Trophoblast cell (in vitro differentiated cells and primary cell): ENCODE measurements around the gene CLIC4.
"Not testable (repeated sequence)": the region's sequence is repeated elsewhere in the genome, so short reads cannot be mapped to it uniquely, and the experiment has no call there.

Experiments
- DNase-seq, 2 donors: peaks; one replicate each; pipeline ENCODE4 v3.0.0-alpha.2; 2016
- H2AFZ ChIP-seq: 2 replicates; pipeline ENCODE4 v1.6.1; 2013; ENCODE audit warnings: low read length, moderate library complexity, mild to moderate bottlenecking; ENCODE audit not compliant: insufficient read depth, poor library complexity
- H2AK5ac ChIP-seq: 2 replicates; pipeline ENCODE4 v1.6.1; 2013; ENCODE audit warnings: mild to moderate bottlenecking, low read length
- H2BK120ac ChIP-seq: 2 replicates; pipeline ENCODE4 v1.6.1; 2013; ENCODE audit warnings: low read length, mild to moderate bottlenecking, moderate library complexity; ENCODE audit not compliant: insufficient read depth, poor library complexity
- H2BK12ac ChIP-seq: 2 replicates; pipeline ENCODE4 v1.6.1; 2013; ENCODE audit warnings: mild to moderate bottlenecking, low read length, moderate library complexity
- H2BK5ac ChIP-seq: 2 replicates; pipeline ENCODE4 v1.6.1; 2013; ENCODE audit warnings: low read length, low read depth, moderate library complexity, mild to moderate bottlenecking; ENCODE audit not compliant: poor library complexity
- H3K14ac ChIP-seq: 2 replicates; pipeline ENCODE4 v1.6.1; 2013; ENCODE audit warnings: mild to moderate bottlenecking, low read length
- H3K18ac ChIP-seq: 2 replicates; pipeline ENCODE4 v1.6.1; 2013; ENCODE audit warnings: mild to moderate bottlenecking, low read length
- H3K23ac ChIP-seq: 2 replicates; pipeline ENCODE4 v1.6.1; 2013; ENCODE audit warnings: low read length
- H3K27ac ChIP-seq: 2 replicates; pipeline ENCODE4 v1.5.1; 2013; ENCODE audit warnings: low read depth, mild to moderate bottlenecking, inconsistent platforms, low read length, moderate library complexity
- H3K27me3 ChIP-seq: 2 replicates; pipeline ENCODE4 v1.6.1; 2013; ENCODE audit warnings: inconsistent platforms, mild to moderate bottlenecking, low read length, moderate library complexity; ENCODE audit not compliant: insufficient read depth
- H3K36me3 ChIP-seq, 2 experiments: 1 replicate in 1 of 2; 2 replicates in 1 of 2; pipeline ENCODE4 v1.6.1; 2013; ENCODE audit warnings: low read length in 2 of 2, mild to moderate bottlenecking in 2 of 2, moderate library complexity in 1 of 2; ENCODE audit not compliant: insufficient read depth in 2 of 2, control insufficient read depth in 1 of 2
- H3K4ac ChIP-seq: 2 replicates; pipeline ENCODE4 v1.6.1; 2013; ENCODE audit warnings: low read depth, mild to moderate bottlenecking, low read length, moderate library complexity
- H3K4me1 ChIP-seq, 2 experiments: 1 replicate in 1 of 2; 2 replicates in 1 of 2; pipeline ENCODE4 v1.6.1; 2013; ENCODE audit warnings: low read length in 2 of 2, mild to moderate bottlenecking in 2 of 2, moderate library complexity in 1 of 2; ENCODE audit not compliant: insufficient read depth in 2 of 2, control insufficient read depth in 1 of 2
- H3K4me2 ChIP-seq: 2 replicates; pipeline ENCODE4 v1.6.1; 2013; ENCODE audit warnings: inconsistent platforms, mild to moderate bottlenecking, low read length, moderate library complexity
- H3K4me3 ChIP-seq: 2 replicates; pipeline ENCODE4 v1.5.1; 2013; ENCODE audit warnings: mild to moderate bottlenecking, low read depth, low read length, inconsistent platforms
- H3K79me1 ChIP-seq: one replicate; pipeline ENCODE4 v1.6.1; 2013; ENCODE audit warnings: low read length
- H3K79me2 ChIP-seq: 2 replicates; pipeline ENCODE4 v1.6.1; 2013; ENCODE audit warnings: low read length, mild to moderate bottlenecking; ENCODE audit not compliant: control insufficient read depth, insufficient read depth, poor library complexity
- H3K9ac ChIP-seq: 2 replicates; pipeline ENCODE4 v1.6.1; 2013; ENCODE audit warnings: mild to moderate bottlenecking, low read length
- H3K9me3 ChIP-seq: 2 replicates; pipeline ENCODE4 v1.6.1; 2013; ENCODE audit warnings: low read depth, mild to moderate bottlenecking, control low read depth, inconsistent platforms, low read length; ENCODE audit not compliant: insufficient read depth
- H4K12ac ChIP-seq: 2 replicates; pipeline ENCODE4 v1.6.1; 2013; ENCODE audit warnings: low read depth, mild to moderate bottlenecking, low read length, moderate library complexity
- H4K8ac ChIP-seq: 2 replicates; pipeline ENCODE4 v1.6.1; 2013; ENCODE audit warnings: low read depth, mild to moderate bottlenecking, low read length, moderate library complexity
- H4K91ac ChIP-seq: one replicate; pipeline ENCODE4 v1.6.1; 2013; ENCODE audit warnings: low read depth, mild to moderate bottlenecking, low read length, moderate library complexity
- WGBS: extraction: QIAGEN DNeasy Blood & Tissue Kit; methylation state at CpG from one replicate; pipeline ENCODE4 v1.1.7; 2013; ENCODE audit warnings: missing lambda C conversion rate; ENCODE audit not compliant: insufficient read length, insufficient coverage; ENCODE audit errors: extremely low coverage; 5-methylcytosine and 5-hydroxymethylcytosine counted together

The CLIC4 gene

GRCh38 chr1:24799242-24799641, 54.0 kb downstream of the CLIC4 start:
- not testable (repeated sequence) for H2AFZ ChIP-seq, H3K4ac ChIP-seq, H3K23ac ChIP-seq, DNase-seq, H2AK5ac ChIP-seq, H3K4me2 ChIP-seq, H4K12ac ChIP-seq, H3K27ac ChIP-seq, H3K9me3 ChIP-seq, H3K36me3 ChIP-seq, H2BK120ac ChIP-seq, H3K79me2 ChIP-seq, H3K79me1 ChIP-seq, H4K91ac ChIP-seq, H3K4me1 ChIP-seq, H3K27me3 ChIP-seq, H2BK12ac ChIP-seq, H3K14ac ChIP-seq, H4K8ac ChIP-seq, H3K4me3 ChIP-seq, H3K18ac ChIP-seq, H2BK5ac ChIP-seq, H3K9ac ChIP-seq
- no CpG with 5 or more reads among the region's 33 CpGs for WGBS

- Histone ChIP-seq H2BK120ac (no peak overlapping the region), H3K23ac (no peak overlapping the region), H2BK5ac (no peak overlapping the region), H2AK5ac (no peak overlapping the region), H3K79me1 (no peaks in the 10 kb centered on the region), H4K91ac (no peak overlapping the region), H4K12ac (no peak overlapping the region), H2BK12ac (no peak overlapping the region), H3K27me3 (no peaks in the 10 kb centered on the region), H3K9ac (no peak overlapping the region), H3K36me3 (peaks cover 5% of the 10 kb centered on the region in 2 experiments), H3K4me3 (no peak overlapping the region), H3K4me1 (no peaks in the 10 kb centered on the region), H3K18ac (no peak overlapping the region), H3K79me2 (no peaks in the 10 kb centered on the region), H4K8ac (no peak overlapping the region), H3K4me2 (no peak overlapping the region), H3K14ac (no peak overlapping the region), H3K9me3 (no peaks in the 10 kb centered on the region), H2AFZ (no peak overlapping the region), H3K4ac (no peak overlapping the region), H3K27ac (no peak overlapping the region)
- DNase-seq = no peak
- WGBS = no CpG with 5 or more reads among the region's 1 CpG
These were observed 55.9 kb downstream of the CLIC4 start for GRCh38 chr1:24801176-24801575.

GRCh38 chr1:24803220-24803619, 58.0 kb downstream of the CLIC4 start:
- Histone ChIP-seq H2BK120ac (no peak overlapping the region), H3K36me3 (peaks cover 5 to 7% of the 10 kb centered on the region in 2 experiments), H2AK5ac (no peak overlapping the region), H3K4me2 (no peak overlapping the region), H3K9ac (no peak overlapping the region), H3K27me3 (no peaks in the 10 kb centered on the region), H4K12ac (no peak overlapping the region), H3K14ac (no peak overlapping the region), H3K9me3 (no peaks in the 10 kb centered on the region), H2BK12ac (no peak overlapping the region), H3K4ac (no peak overlapping the region), H3K4me3 (no peak overlapping the region), H3K27ac (no peak overlapping the region), H2BK5ac (no peak overlapping the region), H3K79me1 (no peaks in the 10 kb centered on the region), H3K79me2 (no peaks in the 10 kb centered on the region), H3K23ac (no peak overlapping the region), H4K8ac (no peak overlapping the region), H2AFZ (no peak overlapping the region), H4K91ac (no peak overlapping the region), H3K4me1 (no peaks in the 10 kb centered on the region), H3K18ac (no peak overlapping the region)
- no CpG with 5 or more reads among the region's 2 CpGs for WGBS
- peak in 1 of 2 donors; percentile 44 for DNase-seq

- H3K79me1 ChIP-seq = no peaks in the 10 kb centered on the region
- H2AFZ ChIP-seq = no peak overlapping the region
- no peak overlapping the region for H2BK5ac ChIP-seq
- peaks cover 1 to 4% of the 10 kb centered on the region in 2 experiments for H3K36me3 ChIP-seq
- no peak overlapping the region for H3K23ac ChIP-seq
- H3K4me3 ChIP-seq = no peak overlapping the region
- no peak overlapping the region for H2BK12ac ChIP-seq
- no peaks in the 10 kb centered on the region for H3K4me1 ChIP-seq
- H2BK120ac ChIP-seq = no peak overlapping the region
- H3K14ac ChIP-seq = no peak overlapping the region
- no peaks in the 10 kb centered on the region for H3K79me2 ChIP-seq
- H3K27ac ChIP-seq = no peak overlapping the region
- no peak overlapping the region for H3K18ac ChIP-seq
- H3K27me3 ChIP-seq = no peaks in the 10 kb centered on the region
- no peaks in the 10 kb centered on the region for H3K9me3 ChIP-seq
- peak; percentile 33 to 63 for DNase-seq
- no peak overlapping the region for H2AK5ac ChIP-seq
- H3K4me2 ChIP-seq = no peak overlapping the region
- H4K12ac ChIP-seq = no peak overlapping the region
- H4K8ac ChIP-seq = no peak overlapping the region
- H3K4ac ChIP-seq = no peak overlapping the region
- no peak overlapping the region for H3K9ac ChIP-seq
- no peak overlapping the region for H4K91ac ChIP-seq
These were observed 58.8 kb downstream of the CLIC4 start for GRCh38 chr1:24803987-24804530.
